Memory B cell (primary cell): ENCODE data around the gene FAM227B.
"Not testable (repeated sequence)": the region's sequence is repeated elsewhere in the genome, so short reads cannot be mapped to it uniquely, and the experiment has no call there.

Source experiments
- ATAC-seq: fragments of 150-1000 bp; cut with Tn5 transposase; 2 replicates; pipeline ENCODE4 v1.10.0; 2021; ENCODE audit warnings: low read depth, mild to moderate bottlenecking, moderate library complexity
- DNase-seq, 2 donors: peaks; one replicate each; pipeline ENCODE4 v3.0.0; 2022; ENCODE audit warnings: low spot score in 2 of 2
- H3K27ac Mint-ChIP-seq: one replicate; pipeline ENCODE4 v1.8.0; 2022; ENCODE audit warnings: mild to moderate bottlenecking, moderate library complexity, mixed read lengths
- H3K27me3 Mint-ChIP-seq: one replicate; pipeline ENCODE4 v1.8.0; 2022; ENCODE audit warnings: mixed read lengths
- H3K36me3 Mint-ChIP-seq: one replicate; pipeline ENCODE4 v1.8.0; 2022; ENCODE audit warnings: mild to moderate bottlenecking, mixed read lengths
- H3K4me1 Mint-ChIP-seq: one replicate; pipeline ENCODE4 v1.8.0; 2022; ENCODE audit warnings: mixed read lengths
- H3K4me3 Mint-ChIP-seq: one replicate; pipeline ENCODE4 v1.8.0; 2022; ENCODE audit warnings: mild to moderate bottlenecking, moderate library complexity, mixed read lengths
- H3K9me3 Mint-ChIP-seq: one replicate; pipeline ENCODE4 v1.8.0; 2022; ENCODE audit warnings: mixed read lengths

The FAM227B gene

GRCh38 chr15:49501586-49501985 is 119.0 kb downstream of the FAM227B start:
- Mint-ChIP-seq H3K4me1 (no peaks in the 10 kb centered on the region), H3K27me3 (peaks cover 4% of the 10 kb centered on the region), H3K27ac (no peak overlapping the region), H3K36me3 (no peaks in the 10 kb centered on the region), H3K4me3 (no peak overlapping the region), H3K9me3 (peaks cover 3% of the 10 kb centered on the region)
- ATAC-seq (no peak), DNase-seq (no peak)

- no peaks in the 10 kb centered on the region for H3K36me3 Mint-ChIP-seq
- no peaks in the 10 kb centered on the region for H3K9me3 Mint-ChIP-seq
- DNase-seq, result no peak
- no peak for ATAC-seq
- H3K4me1 Mint-ChIP-seq, result no peaks in the 10 kb centered on the region
- H3K27ac Mint-ChIP-seq, result no peak overlapping the region
- no peak overlapping the region for H3K4me3 Mint-ChIP-seq
- peaks cover 1% of the 10 kb centered on the region for H3K27me3 Mint-ChIP-seq
These were observed 124.4 kb downstream of the FAM227B start for GRCh38 chr15:49495993-49496753.

- Mint-ChIP-seq H3K27ac (no peak overlapping the region), H3K36me3 (no peaks in the 10 kb centered on the region), H3K4me1 (no peaks in the 10 kb centered on the region), H3K9me3 (no peaks in the 10 kb centered on the region), H3K4me3 (no peak overlapping the region), H3K27me3 (peaks cover 1% of the 10 kb centered on the region)
- ATAC-seq, result no peak
- DNase-seq, result no peak
These were observed 125.8 kb downstream of the FAM227B start for GRCh38 chr15:49494842-49495241.

GRCh38 chr15:49492830-49493229 is 127.8 kb downstream of the FAM227B start:
- Mint-ChIP-seq H3K27me3 (no peaks in the 10 kb centered on the region), H3K9me3 (no peaks in the 10 kb centered on the region), H3K4me3 (no peak overlapping the region), H3K4me1 (no peaks in the 10 kb centered on the region), H3K36me3 (no peaks in the 10 kb centered on the region), H3K27ac (no peak overlapping the region)
- no peak for DNase-seq
- no peak for ATAC-seq

- ATAC-seq, result no peak
- no peak overlapping the region for H3K27ac Mint-ChIP-seq
- H3K4me3 Mint-ChIP-seq, result no peak overlapping the region
- H3K27me3 Mint-ChIP-seq, result no peaks in the 10 kb centered on the region
- H3K36me3 Mint-ChIP-seq, result no peaks in the 10 kb centered on the region
- no peaks in the 10 kb centered on the region for H3K9me3 Mint-ChIP-seq
- no peaks in the 10 kb centered on the region for H3K4me1 Mint-ChIP-seq
- no peak for DNase-seq
These were observed 128.5 kb downstream of the FAM227B start for GRCh38 chr15:49492151-49492550.

GRCh38 chr15:49490966-49491365 is 129.7 kb downstream of the FAM227B start:
- no peaks in the 10 kb centered on the region for H3K9me3 Mint-ChIP-seq
- H3K27me3 Mint-ChIP-seq, result no peaks in the 10 kb centered on the region
- H3K36me3 Mint-ChIP-seq, result no peaks in the 10 kb centered on the region
- ATAC-seq (no peak), DNase-seq (no peak)
- no peaks in the 10 kb centered on the region for H3K4me1 Mint-ChIP-seq
- no peak overlapping the region for H3K4me3 Mint-ChIP-seq
- no peak overlapping the region for H3K27ac Mint-ChIP-seq

- H3K27me3 Mint-ChIP-seq, H3K36me3 Mint-ChIP-seq, H3K4me3 Mint-ChIP-seq, H3K4me1 Mint-ChIP-seq, H3K27ac Mint-ChIP-seq, H3K9me3 Mint-ChIP-seq, DNase-seq, ATAC-seq: not testable (repeated sequence)
These were observed 135.2 kb downstream of the FAM227B start for GRCh38 chr15:49485401-49485800.

GRCh38 chr15:49478982-49479381 is 141.6 kb downstream of the FAM227B start:
- H3K4me3 Mint-ChIP-seq, H3K27ac Mint-ChIP-seq, H3K4me1 Mint-ChIP-seq, DNase-seq, H3K9me3 Mint-ChIP-seq, H3K36me3 Mint-ChIP-seq, ATAC-seq, H3K27me3 Mint-ChIP-seq: not testable (repeated sequence)

GRCh38 chr15:49478021-49478420 is 142.6 kb downstream of the FAM227B start:
- H3K4me1 Mint-ChIP-seq, H3K9me3 Mint-ChIP-seq, H3K4me3 Mint-ChIP-seq, DNase-seq, H3K27ac Mint-ChIP-seq, ATAC-seq, H3K27me3 Mint-ChIP-seq, H3K36me3 Mint-ChIP-seq: not testable (repeated sequence)

- H3K27me3 Mint-ChIP-seq, result no peaks in the 10 kb centered on the region
- H3K4me3 Mint-ChIP-seq, result no peak overlapping the region
- DNase-seq (no peak), ATAC-seq (no peak)
- peaks cover 3% of the 10 kb centered on the region for H3K4me1 Mint-ChIP-seq
- no peaks in the 10 kb centered on the region for H3K36me3 Mint-ChIP-seq
- H3K27ac Mint-ChIP-seq, result no peak overlapping the region
- H3K9me3 Mint-ChIP-seq, result no peaks in the 10 kb centered on the region
These were observed 147.6 kb downstream of the FAM227B start for GRCh38 chr15:49473031-49473430.

- Mint-ChIP-seq H3K27ac (no peak overlapping the region), H3K27me3 (no peaks in the 10 kb centered on the region), H3K36me3 (no peaks in the 10 kb centered on the region), H3K9me3 (no peaks in the 10 kb centered on the region), H3K4me3 (no peak overlapping the region), H3K4me1 (peaks cover 3% of the 10 kb centered on the region)
- ATAC-seq, result no peak
- DNase-seq, result no peak
These were observed 148.3 kb downstream of the FAM227B start for GRCh38 chr15:49472338-49472737.

- Mint-ChIP-seq H3K36me3 (no peaks in the 10 kb centered on the region), H3K4me1 (peaks cover 3% of the 10 kb centered on the region), H3K27ac (no peak overlapping the region), H3K9me3 (no peaks in the 10 kb centered on the region), H3K4me3 (no peak overlapping the region), H3K27me3 (no peaks in the 10 kb centered on the region)
- DNase-seq (no peak), ATAC-seq (no peak)
These were observed 148.9 kb downstream of the FAM227B start for GRCh38 chr15:49471733-49472132.

GRCh38 chr15:49471248-49471647 is 149.4 kb downstream of the FAM227B start:
- not testable (repeated sequence) for ATAC-seq, H3K4me1 Mint-ChIP-seq, DNase-seq, H3K27ac Mint-ChIP-seq, H3K9me3 Mint-ChIP-seq, H3K4me3 Mint-ChIP-seq, H3K36me3 Mint-ChIP-seq, H3K27me3 Mint-ChIP-seq

- no peaks in the 10 kb centered on the region for H3K27me3 Mint-ChIP-seq
- H3K4me1 Mint-ChIP-seq, result peaks cover 3% of the 10 kb centered on the region
- H3K27ac Mint-ChIP-seq, result no peak overlapping the region
- no peak for DNase-seq
- H3K36me3 Mint-ChIP-seq, result no peaks in the 10 kb centered on the region
- H3K4me3 Mint-ChIP-seq, result no peak overlapping the region
- ATAC-seq, result no peak
- no peaks in the 10 kb centered on the region for H3K9me3 Mint-ChIP-seq
These were observed 152.2 kb downstream of the FAM227B start for GRCh38 chr15:49468481-49468839.

GRCh38 chr15:49467746-49468480 is 152.7 kb downstream of the FAM227B start:
- no peak overlapping the region for H3K4me3 Mint-ChIP-seq
- H3K4me1 Mint-ChIP-seq, result peaks cover 3% of the 10 kb centered on the region
- no peaks in the 10 kb centered on the region for H3K9me3 Mint-ChIP-seq
- H3K36me3 Mint-ChIP-seq, result no peaks in the 10 kb centered on the region
- H3K27ac Mint-ChIP-seq, result no peak overlapping the region
- DNase-seq (no peak), ATAC-seq (no peak)
- no peaks in the 10 kb centered on the region for H3K27me3 Mint-ChIP-seq
